GM10248 (cell line): ENCODE measurements around the gene VENTX.

Experiments used
- CTCF ChIA-PET: fragments of 300-600 bp; sonication (Branson Sonifier 250); formaldehyde crosslinking; extraction: SDS; loops from one replicate; lab custom pipeline; 2021; ENCODE audit warnings: antibody characterized with exemption; lab: Yijun Ruan, JAX
- POLR2A ChIA-PET: fragments of 350-650 bp; sonication (Branson Sonifier 250); formaldehyde crosslinking; extraction: SDS; loops from one replicate; lab custom pipeline; 2020; ENCODE audit warnings: antibody characterized with exemption; lab: Yijun Ruan, JAX
- DNase-seq: peaks from one replicate; pipeline ENCODE4 v3.0.0; 2012; ENCODE audit errors: extremely low spot score
- TF ChIP-seq, protein P1 (sequence below): IDR thresholded peaks from 2 replicates; pipeline ENCODE4 v1.5.1; 2012; ENCODE audit warnings: mild to moderate bottlenecking, low read depth; ENCODE audit errors: extremely low read depth, missing control alignments, control extremely low read depth

VENTX gene

GRCh38 chr10:133266056-133266795 lies 28.6 kb downstream of the VENTX start:
- CTCF ChIA-PET: interaction anchor here (1.7 to 4.1 kb wide), 2 partner anchors 9 kb away, joined by 10 to 21 read pairs; no protein-coding TSS in a partner anchor
- no peak for DNase-seq
- POLR2A ChIA-PET: no interaction called here
- TF ChIP-seq, protein P1, sequence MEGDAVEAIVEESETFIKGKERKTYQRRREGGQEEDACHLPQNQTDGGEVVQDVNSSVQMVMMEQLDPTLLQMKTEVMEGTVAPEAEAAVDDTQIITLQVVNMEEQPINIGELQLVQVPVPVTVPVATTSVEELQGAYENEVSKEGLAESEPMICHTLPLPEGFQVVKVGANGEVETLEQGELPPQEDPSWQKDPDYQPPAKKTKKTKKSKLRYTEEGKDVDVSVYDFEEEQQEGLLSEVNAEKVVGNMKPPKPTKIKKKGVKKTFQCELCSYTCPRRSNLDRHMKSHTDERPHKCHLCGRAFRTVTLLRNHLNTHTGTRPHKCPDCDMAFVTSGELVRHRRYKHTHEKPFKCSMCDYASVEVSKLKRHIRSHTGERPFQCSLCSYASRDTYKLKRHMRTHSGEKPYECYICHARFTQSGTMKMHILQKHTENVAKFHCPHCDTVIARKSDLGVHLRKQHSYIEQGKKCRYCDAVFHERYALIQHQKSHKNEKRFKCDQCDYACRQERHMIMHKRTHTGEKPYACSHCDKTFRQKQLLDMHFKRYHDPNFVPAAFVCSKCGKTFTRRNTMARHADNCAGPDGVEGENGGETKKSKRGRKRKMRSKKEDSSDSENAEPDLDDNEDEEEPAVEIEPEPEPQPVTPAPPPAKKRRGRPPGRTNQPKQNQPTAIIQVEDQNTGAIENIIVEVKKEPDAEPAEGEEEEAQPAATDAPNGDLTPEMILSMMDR: no peak

DNA sequence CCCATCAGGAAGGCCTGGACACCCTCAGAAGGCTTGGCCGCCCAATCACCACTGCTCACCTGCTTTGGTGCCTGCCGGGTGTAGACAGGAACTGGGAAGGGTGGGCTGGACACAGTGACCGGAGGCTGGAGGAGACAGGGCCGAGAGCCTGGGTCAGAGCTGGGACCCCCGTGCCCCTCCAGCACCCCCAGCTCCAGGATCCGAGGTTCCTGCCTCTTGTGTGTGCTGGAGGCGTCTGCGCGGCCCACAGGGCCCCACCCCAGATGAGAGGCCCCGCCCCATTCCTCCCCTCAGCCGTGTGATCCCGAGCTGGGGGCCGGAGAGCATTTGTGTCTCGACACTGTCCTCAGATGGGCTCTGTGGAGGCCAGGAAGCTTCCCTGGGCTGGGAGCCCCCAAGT lies 29.6 kb downstream of the VENTX start:
- CTCF ChIA-PET: interaction anchor here (1.0 to 1.7 kb wide), 4 partner anchors 8 to 40 kb away, joined by 3 to 10 read pairs (median 4); no protein-coding TSS in a partner anchor

GRCh38 chr10:133267829-133268228 lies 30.2 kb downstream of the VENTX start:
- TF ChIP-seq, protein P1: no peak
- DNase-seq: no peak
- CTCF ChIA-PET: interaction anchor here (1.0 to 1.5 kb wide), 3 partner anchors 10 to 40 kb away, joined by 3 to 5 read pairs (median 4); no protein-coding TSS in a partner anchor
- POLR2A ChIA-PET: no interaction called here

More for the DNA sequence above, 29.6 kb downstream of the VENTX start:
- POLR2A ChIA-PET: no interaction called here
- DNase-seq: no peak
- TF ChIP-seq, protein P1: no peak

GRCh38 chr10:133268532-133268931 lies 30.9 kb downstream of the VENTX start:
- CTCF ChIA-PET: interaction anchor here (1.3 to 1.5 kb wide), 2 partner anchors 36 to 39 kb away, joined by 3 to 5 read pairs; no protein-coding TSS in a partner anchor
- DNase-seq: no peak
- TF ChIP-seq, protein P1: no peak
- POLR2A ChIA-PET: no interaction called here

DNA sequence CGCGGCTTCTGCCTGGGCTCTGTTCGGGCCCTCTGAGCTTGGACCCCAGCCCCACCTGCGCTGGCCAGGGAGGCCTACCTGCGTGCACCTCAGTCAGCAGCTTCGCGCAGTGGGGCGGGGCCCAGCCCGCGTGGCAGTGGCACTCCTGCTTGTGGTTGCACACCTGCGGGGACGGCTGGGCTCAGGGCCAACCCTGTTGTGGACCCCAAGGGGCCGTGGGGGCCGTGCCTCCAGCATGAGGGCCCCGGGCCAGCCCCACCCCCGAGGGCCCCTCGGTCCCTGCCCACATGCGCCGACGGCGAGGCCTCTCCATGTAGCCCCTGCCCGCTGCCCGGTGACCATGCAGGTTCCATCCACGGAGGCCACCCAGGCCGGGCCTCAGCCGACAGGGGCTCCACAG lies 31.7 kb downstream of the VENTX start:
- ChIA-PET POLR2A (no interaction called here), CTCF (no interaction called here)
- DNase-seq: no peak
- TF ChIP-seq, protein P1: no peak

DNA sequence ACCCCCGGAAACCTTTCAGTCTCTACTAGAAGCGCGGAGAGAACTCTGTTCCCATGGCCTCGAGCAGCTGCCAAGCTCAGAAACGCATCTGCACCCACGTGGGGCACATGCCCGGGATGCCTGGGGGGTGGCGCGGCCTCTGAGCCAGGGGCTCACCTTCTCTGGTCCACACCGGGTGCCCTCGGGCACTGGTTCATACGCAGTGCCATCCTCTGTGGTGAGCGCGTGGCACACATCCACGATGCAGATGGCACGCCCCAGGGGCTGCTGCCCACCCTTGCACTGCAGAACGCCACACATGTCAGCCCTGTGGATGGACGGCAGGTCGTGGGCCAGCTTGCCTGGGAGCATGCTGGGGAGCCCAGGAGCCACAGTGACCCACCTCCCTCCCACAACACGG lies 32.5 kb downstream of the VENTX start:
- TF ChIP-seq, protein P1: no peak
- ChIA-PET POLR2A (no interaction called here), CTCF (no interaction called here)
- DNase-seq: no peak
